Measurements from ENCODE around the gene MYPN. TPM values are rescaled to one million over a fixed set of nuclear protein-coding genes. Genes with fewer than 3 reads are reported as not detected.

Gene MYPN
- total and polyA plus RNA-seq, 2 experiments from 2014 or later: not detected

GRCh38 chr10:68124718-68125117, 15.4 kb downstream of the MYPN start (continued):
- TF ChIP-seq, protein P1, sequence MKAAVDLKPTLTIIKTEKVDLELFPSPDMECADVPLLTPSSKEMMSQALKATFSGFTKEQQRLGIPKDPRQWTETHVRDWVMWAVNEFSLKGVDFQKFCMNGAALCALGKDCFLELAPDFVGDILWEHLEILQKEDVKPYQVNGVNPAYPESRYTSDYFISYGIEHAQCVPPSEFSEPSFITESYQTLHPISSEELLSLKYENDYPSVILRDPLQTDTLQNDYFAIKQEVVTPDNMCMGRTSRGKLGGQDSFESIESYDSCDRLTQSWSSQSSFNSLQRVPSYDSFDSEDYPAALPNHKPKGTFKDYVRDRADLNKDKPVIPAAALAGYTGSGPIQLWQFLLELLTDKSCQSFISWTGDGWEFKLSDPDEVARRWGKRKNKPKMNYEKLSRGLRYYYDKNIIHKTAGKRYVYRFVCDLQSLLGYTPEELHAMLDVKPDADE (IDR thresholded peaks at IDR 0.05): no peak

DNA sequence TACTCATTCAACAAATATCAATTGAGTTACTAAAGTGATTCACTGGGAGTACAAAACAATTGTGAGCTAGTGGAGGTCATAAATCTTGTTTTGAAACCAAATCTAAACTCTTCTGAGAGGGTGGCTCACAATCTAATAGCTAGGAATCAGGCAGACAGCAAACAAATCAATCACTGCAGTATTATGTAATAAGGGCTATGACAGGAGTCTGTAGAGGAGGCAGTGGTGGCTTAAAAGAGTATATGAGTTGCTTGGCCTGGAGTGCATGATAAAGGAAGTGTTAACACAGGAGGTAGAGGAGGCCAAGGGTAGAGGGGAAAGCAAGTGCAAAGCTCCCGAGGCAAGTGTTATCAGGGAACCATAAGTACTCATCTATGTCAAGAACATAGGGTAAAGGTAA, 16.5 kb downstream of the MYPN start:
- no peak for ATAC-seq
- H3K27ac Mint-ChIP-seq: no peak overlapping the region
- no peaks in the 10 kb centered on the region for H3K27me3 ChIP-seq (ENCODE audit: insufficient read depth)
- no peaks in the 10 kb centered on the region for H3K4me1 Mint-ChIP-seq
- no peak overlapping the region for H3K4me3 Mint-ChIP-seq
- no peak overlapping the region for H3K27ac ChIP-seq (ENCODE audit: low read depth)
- no peaks in the 10 kb centered on the region for H3K36me3 ChIP-seq (ENCODE audit: insufficient read depth)
- no peak overlapping the region for H2AFZ ChIP-seq
- H3K4me2 ChIP-seq: no peak overlapping the region
- H3K4me3 ChIP-seq: no peak overlapping the region
- no peaks in the 10 kb centered on the region for H3F3A ChIP-seq (replicated peaks; ENCODE audit: low read depth)
- no peaks in the 10 kb centered on the region for H3K27me3 Mint-ChIP-seq (ENCODE audit: insufficient read depth, low read depth, poor library complexity)
- no peaks in the 10 kb centered on the region for H4K20me1 ChIP-seq (replicated peaks; ENCODE audit: insufficient read depth)
- H3K4me1 ChIP-seq (ENCODE audit: insufficient read depth): no peaks in the 10 kb centered on the region
- H3K9me2 ChIP-seq (ENCODE audit: insufficient read depth): no peaks in the 10 kb centered on the region; the same call in 1 of the 2 replicates
- H3K36me3 Mint-ChIP-seq (ENCODE audit: low read depth): no peaks in the 10 kb centered on the region
- H3K9me3 Mint-ChIP-seq: no peaks in the 10 kb centered on the region
- no peaks in the 10 kb centered on the region for H3K79me2 ChIP-seq (replicated peaks; ENCODE audit: insufficient read depth)
- no peak for DNase-seq (ENCODE audit: low spot score)
- TF ChIP-seq, protein P1 (IDR thresholded peaks at IDR 0.05): no peak
- TF ChIP-seq CTCF (conservative IDR thresholded peaks at IDR 0.05; ENCODE audit: low read depth in 2 of 2) (no peak), CREB1 (CRISPR knock-in tag; IDR thresholded peaks at IDR 0.05; ENCODE audit: low read depth) (no peak), ZNF114 (CRISPR knock-in tag; IDR thresholded peaks at IDR 0.05) (no peak), POLR2AphosphoS5 (IDR thresholded peaks at IDR 0.05; ENCODE audit: low read depth) (no peak), JUNB (IDR thresholded peaks at IDR 0.05; ENCODE audit: unreplicated experiment) (no peak), NANOG (IDR thresholded peaks at IDR 0.05; ENCODE audit: borderline replicate concordance) (no peak), ZNF462 (CRISPR knock-in tag; IDR thresholded peaks at IDR 0.05) (no peak), STAT1 (IDR thresholded peaks at IDR 0.05; ENCODE audit: unreplicated experiment) (no peak), ZNF331 (CRISPR knock-in tag; IDR thresholded peaks at IDR 0.05; ENCODE audit: low read depth) (no peak), EZH2phosphoT487 (IDR thresholded peaks at IDR 0.05; ENCODE audit: unreplicated experiment) (no peak)
- TF ChIP-seq, protein P2, sequence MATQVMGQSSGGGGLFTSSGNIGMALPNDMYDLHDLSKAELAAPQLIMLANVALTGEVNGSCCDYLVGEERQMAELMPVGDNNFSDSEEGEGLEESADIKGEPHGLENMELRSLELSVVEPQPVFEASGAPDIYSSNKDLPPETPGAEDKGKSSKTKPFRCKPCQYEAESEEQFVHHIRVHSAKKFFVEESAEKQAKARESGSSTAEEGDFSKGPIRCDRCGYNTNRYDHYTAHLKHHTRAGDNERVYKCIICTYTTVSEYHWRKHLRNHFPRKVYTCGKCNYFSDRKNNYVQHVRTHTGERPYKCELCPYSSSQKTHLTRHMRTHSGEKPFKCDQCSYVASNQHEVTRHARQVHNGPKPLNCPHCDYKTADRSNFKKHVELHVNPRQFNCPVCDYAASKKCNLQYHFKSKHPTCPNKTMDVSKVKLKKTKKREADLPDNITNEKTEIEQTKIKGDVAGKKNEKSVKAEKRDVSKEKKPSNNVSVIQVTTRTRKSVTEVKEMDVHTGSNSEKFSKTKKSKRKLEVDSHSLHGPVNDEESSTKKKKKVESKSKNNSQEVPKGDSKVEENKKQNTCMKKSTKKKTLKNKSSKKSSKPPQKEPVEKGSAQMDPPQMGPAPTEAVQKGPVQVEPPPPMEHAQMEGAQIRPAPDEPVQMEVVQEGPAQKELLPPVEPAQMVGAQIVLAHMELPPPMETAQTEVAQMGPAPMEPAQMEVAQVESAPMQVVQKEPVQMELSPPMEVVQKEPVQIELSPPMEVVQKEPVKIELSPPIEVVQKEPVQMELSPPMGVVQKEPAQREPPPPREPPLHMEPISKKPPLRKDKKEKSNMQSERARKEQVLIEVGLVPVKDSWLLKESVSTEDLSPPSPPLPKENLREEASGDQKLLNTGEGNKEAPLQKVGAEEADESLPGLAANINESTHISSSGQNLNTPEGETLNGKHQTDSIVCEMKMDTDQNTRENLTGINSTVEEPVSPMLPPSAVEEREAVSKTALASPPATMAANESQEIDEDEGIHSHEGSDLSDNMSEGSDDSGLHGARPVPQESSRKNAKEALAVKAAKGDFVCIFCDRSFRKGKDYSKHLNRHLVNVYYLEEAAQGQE (IDR thresholded peaks at IDR 0.05; ENCODE audit: unreplicated experiment): no peak
